SK-N-SH (cell line): ENCODE results near the gene ARFGEF2.

Experiments used
- EP300 ChIP-seq, 2 experiments: IDR thresholded peaks; 2 replicates each; pipeline versions ENCODE4 v1.4.0 to v1.6.1; 2012; ENCODE audit warnings: borderline replicate concordance in 1 of 2, low read depth in 1 of 2, low read length in 1 of 2
- EZH2phosphoT487 ChIP-seq: fragments of 200-600 bp; sonication (generic); IDR thresholded peaks from 2 replicates; pipeline ENCODE4 v1.6.1; 2017; ENCODE audit warnings: low read depth, mixed run types, mild to moderate bottlenecking, antibody characterized with exemption, moderate library complexity, borderline replicate concordance
- GATA2 ChIP-seq: sonication (generic); formaldehyde crosslinking; IDR thresholded peaks from 2 replicates; pipeline ENCODE4 v1.5.0; 2020; ENCODE audit warnings: mild to moderate bottlenecking, missing genetic modification reagents
- JUND ChIP-seq: IDR thresholded peaks from 2 replicates; pipeline ENCODE4 v1.4.0; 2012
- MEF2A ChIP-seq: IDR thresholded peaks from 2 replicates; pipeline ENCODE4 v1.4.0; 2012; ENCODE audit warnings: low read depth, borderline replicate concordance
- POLR2AphosphoS5 ChIP-seq: IDR thresholded peaks from 2 replicates; pipeline ENCODE4 v1.6.1; 2012; ENCODE audit warnings: low read depth, low read length
- RAD21 ChIP-seq: IDR thresholded peaks from 2 replicates; pipeline ENCODE4 v1.6.1; 2012; ENCODE audit warnings: mild to moderate bottlenecking, low read length
- RCOR1 ChIP-seq: fragments of 150-350 bp; IDR thresholded peaks from 2 replicates; pipeline ENCODE4 v1.6.1; 2017; ENCODE audit warnings: antibody characterized with exemption, low read length
- SMC3 ChIP-seq: IDR thresholded peaks from 2 replicates; pipeline ENCODE4 v1.6.1; 2012; ENCODE audit warnings: low read depth, low read length, improper control_type of control experiment
- YY1 ChIP-seq: IDR thresholded peaks from 2 replicates; pipeline ENCODE4 v1.4.0; 2012; ENCODE audit warnings: low read depth, mild to moderate bottlenecking
- TF ChIP-seq, protein P1 (sequence below): fragments of 200-600 bp; sonication (generic); IDR thresholded peaks from 2 replicates; pipeline ENCODE4 v1.6.1; 2017; ENCODE audit warnings: antibody characterized with exemption, mild to moderate bottlenecking, moderate library complexity
- TF ChIP-seq, protein P2 (sequence below): IDR thresholded peaks from 2 replicates; pipeline ENCODE4 v1.4.0; 2012; ENCODE audit warnings: low read depth
- TF ChIP-seq, protein P3 (sequence below): IDR thresholded peaks from 2 replicates; pipeline ENCODE4 v1.4.0; 2012; ENCODE audit warnings: low read depth, borderline replicate concordance
- TF ChIP-seq, protein P4 (sequence below): fragments of 150-350 bp; IDR thresholded peaks from 2 replicates; pipeline ENCODE4 v1.6.1; 2017; ENCODE audit warnings: antibody characterized with exemption, low read length, low read depth, borderline replicate concordance

DNA sequence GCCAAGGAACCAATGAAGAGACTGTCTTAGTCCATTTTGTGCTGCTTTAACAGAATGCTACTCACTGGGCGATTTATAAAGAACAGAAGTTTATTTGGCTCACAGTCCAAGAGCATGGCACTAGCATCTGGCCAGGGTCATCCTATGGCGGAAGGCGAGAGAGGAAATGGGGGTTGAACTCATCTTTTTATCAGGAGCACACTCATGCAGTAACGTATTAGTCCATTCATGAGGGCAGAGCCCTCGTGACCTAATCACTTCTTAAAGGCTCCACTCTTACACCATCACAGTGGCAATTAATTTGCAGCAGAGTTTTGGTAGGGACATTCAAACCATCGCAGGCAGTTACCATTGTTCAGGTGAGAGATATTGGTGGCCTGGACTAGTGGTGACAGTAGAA, 8.5 kb downstream of the ARFGEF2 start:
- no peak for TF ChIP-seq EP300 (IDR thresholded peaks at IDR 0.05; ENCODE audit: borderline replicate concordance in 1 of 2, low read depth in 1 of 2, low read length in 1 of 2)
- TF ChIP-seq, protein P1, sequence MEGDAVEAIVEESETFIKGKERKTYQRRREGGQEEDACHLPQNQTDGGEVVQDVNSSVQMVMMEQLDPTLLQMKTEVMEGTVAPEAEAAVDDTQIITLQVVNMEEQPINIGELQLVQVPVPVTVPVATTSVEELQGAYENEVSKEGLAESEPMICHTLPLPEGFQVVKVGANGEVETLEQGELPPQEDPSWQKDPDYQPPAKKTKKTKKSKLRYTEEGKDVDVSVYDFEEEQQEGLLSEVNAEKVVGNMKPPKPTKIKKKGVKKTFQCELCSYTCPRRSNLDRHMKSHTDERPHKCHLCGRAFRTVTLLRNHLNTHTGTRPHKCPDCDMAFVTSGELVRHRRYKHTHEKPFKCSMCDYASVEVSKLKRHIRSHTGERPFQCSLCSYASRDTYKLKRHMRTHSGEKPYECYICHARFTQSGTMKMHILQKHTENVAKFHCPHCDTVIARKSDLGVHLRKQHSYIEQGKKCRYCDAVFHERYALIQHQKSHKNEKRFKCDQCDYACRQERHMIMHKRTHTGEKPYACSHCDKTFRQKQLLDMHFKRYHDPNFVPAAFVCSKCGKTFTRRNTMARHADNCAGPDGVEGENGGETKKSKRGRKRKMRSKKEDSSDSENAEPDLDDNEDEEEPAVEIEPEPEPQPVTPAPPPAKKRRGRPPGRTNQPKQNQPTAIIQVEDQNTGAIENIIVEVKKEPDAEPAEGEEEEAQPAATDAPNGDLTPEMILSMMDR, result no peak
- TF ChIP-seq RCOR1, result no peak
- no peak for TF ChIP-seq EZH2phosphoT487
- no peak for TF ChIP-seq JUND
- TF ChIP-seq SMC3, result no peak
- TF ChIP-seq, protein P2, sequence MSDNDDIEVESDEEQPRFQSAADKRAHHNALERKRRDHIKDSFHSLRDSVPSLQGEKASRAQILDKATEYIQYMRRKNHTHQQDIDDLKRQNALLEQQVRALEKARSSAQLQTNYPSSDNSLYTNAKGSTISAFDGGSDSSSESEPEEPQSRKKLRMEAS, result no peak
- no peak for TF ChIP-seq YY1
- TF ChIP-seq POLR2AphosphoS5, result no peak
- TF ChIP-seq RAD21, result no peak
- TF ChIP-seq MEF2A, result no peak
- TF ChIP-seq, protein P3, sequence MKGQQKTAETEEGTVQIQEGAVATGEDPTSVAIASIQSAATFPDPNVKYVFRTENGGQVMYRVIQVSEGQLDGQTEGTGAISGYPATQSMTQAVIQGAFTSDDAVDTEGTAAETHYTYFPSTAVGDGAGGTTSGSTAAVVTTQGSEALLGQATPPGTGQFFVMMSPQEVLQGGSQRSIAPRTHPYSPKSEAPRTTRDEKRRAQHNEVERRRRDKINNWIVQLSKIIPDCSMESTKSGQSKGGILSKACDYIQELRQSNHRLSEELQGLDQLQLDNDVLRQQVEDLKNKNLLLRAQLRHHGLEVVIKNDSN, result no peak
- TF ChIP-seq, protein P4, sequence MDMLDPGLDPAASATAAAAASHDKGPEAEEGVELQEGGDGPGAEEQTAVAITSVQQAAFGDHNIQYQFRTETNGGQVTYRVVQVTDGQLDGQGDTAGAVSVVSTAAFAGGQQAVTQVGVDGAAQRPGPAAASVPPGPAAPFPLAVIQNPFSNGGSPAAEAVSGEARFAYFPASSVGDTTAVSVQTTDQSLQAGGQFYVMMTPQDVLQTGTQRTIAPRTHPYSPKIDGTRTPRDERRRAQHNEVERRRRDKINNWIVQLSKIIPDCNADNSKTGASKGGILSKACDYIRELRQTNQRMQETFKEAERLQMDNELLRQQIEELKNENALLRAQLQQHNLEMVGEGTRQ, result no peak
- no peak for TF ChIP-seq GATA2
